ENCODE results near the gene TFB1M. TPM values are rescaled to one million over a fixed set of nuclear protein-coding genes. Genes with fewer than 3 reads are reported as not detected.
"Not testable (repeated sequence)": the region's sequence is repeated elsewhere in the genome, so short reads cannot be mapped to it uniquely, and the experiment has no call there.

The TFB1M gene
- polyA plus RNA-seq, 2 of the 4 experiments (the other 2 are of a cell fraction) = 9.8 to 19.5 TPM

- H3K4me1 ChIP-seq = peaks cover 25% of the 10 kb centered on the region; the same call in 2 of the 3 replicates
- peak; percentile 49 to 55 for ATAC-seq
- peak overlapping the region; percentile 81 for H3K4me3 ChIP-seq
- peak overlapping the region; percentile 86 for H3K4me2 ChIP-seq
- ChIA-PET CTCF (no interaction called here), POLR2A (no interaction called here)
- peak; percentile 5 to 20 for DNase-seq (ENCODE audit: low read depth in 1 of 2, low spot score in 1 of 2)
- H3K27ac ChIP-seq = peak overlapping the region; percentile 86 to 97
- no peak for FAIRE-seq
- TF ChIP-seq ZNF302 (CRISPR knock-in tag; IDR thresholded peaks at IDR 0.05) = no peak
- no peak for TF ChIP-seq SREBF2 (IDR thresholded peaks at IDR 0.05)
- H3K9me3 ChIP-seq = no peaks in the 10 kb centered on the region
- WGBS (ENCODE audit: missing lambda C conversion rate) = 1% methylated on average over 15 of the region's 15 CpGs
These were observed 637 bp downstream of the TFB1M start for GRCh38 chr6:155313602-155314091.

GRCh38 chr6:155312950-155313349 lies 1.3 kb downstream of the TFB1M start:
- WGBS (ENCODE audit: missing lambda C conversion rate) = 89% methylated on average over 7 of the region's 7 CpGs
- peak overlapping the region; percentile 81; the same call in 2 of the 3 replicates for H3K4me3 ChIP-seq
- peak overlapping the region; percentile 86 for H3K4me2 ChIP-seq
- DNase-seq (ENCODE audit: low read depth in 1 of 2, low spot score in 1 of 2); CTCF ChIA-PET; FAIRE-seq; H3K27ac ChIP-seq; H3K9me3 ChIP-seq; ATAC-seq: not testable (repeated sequence)
- POLR2A ChIA-PET = interaction anchor here (0.7 kb wide), 1 partner anchor 13 kb away, joined by 5 read pairs; no protein-coding TSS in a partner anchor
- peaks cover 25% of the 10 kb centered on the region; the same call in 2 of the 3 replicates for H3K4me1 ChIP-seq

- WGBS (ENCODE audit: missing lambda C conversion rate) = 92% methylated on average over 2 of the region's 2 CpGs
- ChIA-PET CTCF (interaction anchor here (1.2 kb wide), 1 partner anchor 383 kb away, joined by 3 read pairs; no protein-coding TSS in a partner anchor), POLR2A (no interaction called here)
- Histone ChIP-seq H3K9me3 (no peaks in the 10 kb centered on the region), H3K27ac (no peak overlapping the region), H3K4me3 (no peak overlapping the region), H3K4me2 (no peak overlapping the region), H3K4me1 (peaks cover 25% of the 10 kb centered on the region; the same call in 2 of the 3 replicates)
- FAIRE-seq (no peak), DNase-seq (ENCODE audit: low read depth in 1 of 2, low spot score in 1 of 2) (no peak), ATAC-seq (no peak)
- TF ChIP-seq MAFK (IDR thresholded peaks at IDR 0.05; ENCODE audit: partially characterized antibody) = peak; percentile 53
- TF ChIP-seq ZSCAN20 (CRISPR knock-in tag; IDR thresholded peaks at IDR 0.05) = no peak
These were observed 2.7 kb downstream of the TFB1M start for GRCh38 chr6:155311583-155311982.

DNA sequence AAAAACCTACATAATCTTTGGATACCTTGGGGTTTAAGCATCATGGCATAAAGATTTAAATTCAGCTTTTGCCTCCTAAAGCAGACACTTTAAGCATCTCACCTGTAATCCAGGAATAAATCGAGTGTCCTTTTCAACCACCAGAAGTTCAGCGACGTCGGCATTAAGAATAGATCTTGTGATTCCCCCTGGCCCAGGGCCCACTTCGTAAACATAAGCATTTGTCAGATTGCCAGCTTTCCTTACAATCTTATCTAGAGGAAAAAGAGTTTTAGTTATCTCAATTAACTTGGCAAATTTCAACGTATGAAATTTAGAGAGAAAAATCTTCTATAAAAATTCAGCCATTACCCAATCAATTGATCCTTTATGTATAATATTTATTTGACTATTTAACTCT lies 3.2 kb downstream of the TFB1M start:
- TF ChIP-seq HOXB13 (CRISPR knock-in tag; IDR thresholded peaks at IDR 0.05; ENCODE audit: low read depth) (no peak), MAFK (IDR thresholded peaks at IDR 0.05; ENCODE audit: partially characterized antibody) (no peak), MAZ (IDR thresholded peaks at IDR 0.05; ENCODE audit: borderline replicate concordance, low read depth, low read length) (no peak), PHF8 (IDR thresholded peaks at IDR 0.05; ENCODE audit: borderline replicate concordance, low read depth) (no peak), SREBF2 (IDR thresholded peaks at IDR 0.05) (no peak), JUNB (IDR thresholded peaks at IDR 0.05) (no peak), KDM5A (IDR thresholded peaks at IDR 0.05) (no peak), KDM1A (IDR thresholded peaks at IDR 0.05; ENCODE audit: low read depth) (no peak), ELK1 (IDR thresholded peaks at IDR 0.05; ENCODE audit: low read depth, low read length) (no peak), NPAS2 (CRISPR knock-in tag; IDR thresholded peaks at IDR 0.05; ENCODE audit: borderline replicate concordance) (no peak), BCL3 (IDR thresholded peaks at IDR 0.05) (no peak), RARB (CRISPR knock-in tag; IDR thresholded peaks at IDR 0.05) (no peak), JUN (IDR thresholded peaks at IDR 0.05) (no peak)
- TF ChIP-seq, protein P1, sequence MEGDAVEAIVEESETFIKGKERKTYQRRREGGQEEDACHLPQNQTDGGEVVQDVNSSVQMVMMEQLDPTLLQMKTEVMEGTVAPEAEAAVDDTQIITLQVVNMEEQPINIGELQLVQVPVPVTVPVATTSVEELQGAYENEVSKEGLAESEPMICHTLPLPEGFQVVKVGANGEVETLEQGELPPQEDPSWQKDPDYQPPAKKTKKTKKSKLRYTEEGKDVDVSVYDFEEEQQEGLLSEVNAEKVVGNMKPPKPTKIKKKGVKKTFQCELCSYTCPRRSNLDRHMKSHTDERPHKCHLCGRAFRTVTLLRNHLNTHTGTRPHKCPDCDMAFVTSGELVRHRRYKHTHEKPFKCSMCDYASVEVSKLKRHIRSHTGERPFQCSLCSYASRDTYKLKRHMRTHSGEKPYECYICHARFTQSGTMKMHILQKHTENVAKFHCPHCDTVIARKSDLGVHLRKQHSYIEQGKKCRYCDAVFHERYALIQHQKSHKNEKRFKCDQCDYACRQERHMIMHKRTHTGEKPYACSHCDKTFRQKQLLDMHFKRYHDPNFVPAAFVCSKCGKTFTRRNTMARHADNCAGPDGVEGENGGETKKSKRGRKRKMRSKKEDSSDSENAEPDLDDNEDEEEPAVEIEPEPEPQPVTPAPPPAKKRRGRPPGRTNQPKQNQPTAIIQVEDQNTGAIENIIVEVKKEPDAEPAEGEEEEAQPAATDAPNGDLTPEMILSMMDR (IDR thresholded peaks at IDR 0.05) = no peak
- TF ChIP-seq, protein P2, sequence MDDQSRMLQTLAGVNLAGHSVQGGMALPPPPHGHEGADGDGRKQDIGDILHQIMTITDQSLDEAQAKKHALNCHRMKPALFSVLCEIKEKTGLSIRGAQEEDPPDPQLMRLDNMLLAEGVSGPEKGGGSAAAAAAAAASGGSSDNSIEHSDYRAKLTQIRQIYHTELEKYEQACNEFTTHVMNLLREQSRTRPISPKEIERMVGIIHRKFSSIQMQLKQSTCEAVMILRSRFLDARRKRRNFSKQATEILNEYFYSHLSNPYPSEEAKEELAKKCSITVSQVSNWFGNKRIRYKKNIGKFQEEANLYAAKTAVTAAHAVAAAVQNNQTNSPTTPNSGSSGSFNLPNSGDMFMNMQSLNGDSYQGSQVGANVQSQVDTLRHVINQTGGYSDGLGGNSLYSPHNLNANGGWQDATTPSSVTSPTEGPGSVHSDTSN (IDR thresholded peaks at IDR 0.05) = no peak
- DNase-seq (ENCODE audit: low read depth in 1 of 2, low spot score in 1 of 2) (no peak), FAIRE-seq (no peak), ATAC-seq (no peak)
- Histone ChIP-seq H3K4me2 (0 out of 3 replicates have a peak overlapping the region, but pooled peaks have one; percentile 4), H3K4me1 (peaks cover 25% of the 10 kb centered on the region; the same call in 2 of the 3 replicates), H3K4me3 (no peak overlapping the region), H3K27ac (no peak overlapping the region), H3K9me3 (no peaks in the 10 kb centered on the region)
- WGBS (ENCODE audit: missing lambda C conversion rate) = 79% methylated on average over 6 of the region's 6 CpGs
- ChIA-PET CTCF (interaction anchor here (1.2 kb wide), 1 partner anchor 382 kb away, joined by 3 read pairs; no protein-coding TSS in a partner anchor), POLR2A (no interaction called here)

All from A549 (cell line).